Calu3 (cell line): Measurements from ENCODE around the gene CRK. TPM values are rescaled to one million over a fixed set of nuclear protein-coding genes. Genes with fewer than 3 reads are reported as not detected.
"Not testable (repeated sequence)": the region's sequence is repeated elsewhere in the genome, so short reads cannot be mapped to it uniquely, and the experiment has no call there.

Experiments used
- BruUV-seq: library from RNA; stranded (reverse); fragments of 400-500 nt; replicated peaks from 2 replicates; lab custom pipeline; 2021; lab: Mats Ljungman, UMichigan
- CTCF ChIA-PET: fragments of 300-600 bp; sonication (Branson Sonifier 250); formaldehyde crosslinking; loops from one replicate; lab custom pipeline; 2022; ENCODE audit warnings: antibody characterized with exemption; lab: Charles Lee
- DNase-seq: peaks from one replicate; pipeline ENCODE4 v3.0.0; 2022
- H3K27ac Mint-ChIP-seq: one replicate; pipeline ENCODE4 v1.8.0; 2022; ENCODE audit warnings: mixed read lengths; ENCODE audit not compliant: unreplicated experiment
- H3K27me3 Mint-ChIP-seq: one replicate; pipeline ENCODE4 v1.8.0; 2022; ENCODE audit warnings: mixed read lengths; ENCODE audit not compliant: unreplicated experiment
- H3K36me3 Mint-ChIP-seq: one replicate; pipeline ENCODE4 v1.8.0; 2022; ENCODE audit warnings: mild to moderate bottlenecking, moderate library complexity, mixed read lengths; ENCODE audit not compliant: insufficient read depth, unreplicated experiment
- H3K4me1 Mint-ChIP-seq: one replicate; pipeline ENCODE4 v1.8.0; 2022; ENCODE audit warnings: mild to moderate bottlenecking, low read depth, mixed read lengths; ENCODE audit not compliant: unreplicated experiment
- H3K4me3 Mint-ChIP-seq: one replicate; pipeline ENCODE4 v1.8.0; 2022; ENCODE audit warnings: mild to moderate bottlenecking, low read depth, moderate library complexity, mixed read lengths; ENCODE audit not compliant: unreplicated experiment
- H3K9me3 Mint-ChIP-seq: one replicate; pipeline ENCODE4 v1.8.0; 2022; ENCODE audit warnings: low read depth, mixed read lengths; ENCODE audit not compliant: unreplicated experiment
- CTCF ChIP-seq: fragments of 200-600 bp; IDR thresholded peaks from one replicate; pipeline ENCODE4 v1.8.0; 2022; ENCODE audit warnings: antibody characterized with exemption; ENCODE audit not compliant: unreplicated experiment
- intact Hi-C: fragments of 100-400 bp; cut with micrococcal nuclease; formaldehyde crosslinking; loops from one replicate; pipeline ENCODE4 v1.10.0; 2022; ENCODE audit not compliant: unreplicated experiment
- total RNA-seq: library from RNA; stranded (reverse); gene quantifications from 2 replicates; pipeline ENCODE4 v1.2.3, GENCODE V29; 2022

CRK gene
- total RNA-seq, 1 experiment from 2014 or later = 38.9 TPM

- H3K27ac Mint-ChIP-seq = no peak overlapping the region
- DNase-seq = no peak
- H3K9me3 Mint-ChIP-seq = no peaks in the 10 kb centered on the region
- BruUV-seq = no TSS peak
- no peak overlapping the region for H3K4me3 Mint-ChIP-seq
- TF ChIP-seq CTCF = no peak
- H3K36me3 Mint-ChIP-seq = peaks cover 36% of the 10 kb centered on the region
- H3K27me3 Mint-ChIP-seq = no peaks in the 10 kb centered on the region
- intact Hi-C loops = no loop called here
- CTCF ChIA-PET = no interaction called here
- H3K4me1 Mint-ChIP-seq = peaks cover 22% of the 10 kb centered on the region
These were observed 34.6 kb downstream of the CRK start for GRCh38 chr17:1421470-1421869.

- no peaks in the 10 kb centered on the region for H3K9me3 Mint-ChIP-seq
- H3K27ac Mint-ChIP-seq = no peak overlapping the region
- no peak for TF ChIP-seq CTCF
- BruUV-seq = TSS peak; percentile 40
- H3K4me1 Mint-ChIP-seq = peaks cover 22% of the 10 kb centered on the region
- H3K4me3 Mint-ChIP-seq = no peak overlapping the region
- DNase-seq = no peak
- CTCF ChIA-PET = no interaction called here
- intact Hi-C loops = no loop called here
- H3K36me3 Mint-ChIP-seq = peaks cover 35% of the 10 kb centered on the region
- H3K27me3 Mint-ChIP-seq = no peaks in the 10 kb centered on the region
These were observed 35.1 kb downstream of the CRK start for GRCh38 chr17:1420981-1421380.

- CTCF ChIA-PET = interaction anchor here (0.7 kb wide), 1 partner anchor 55 kb away, joined by 3 read pairs; no protein-coding TSS in a partner anchor
- TF ChIP-seq CTCF = no peak
- no peak overlapping the region for H3K4me3 Mint-ChIP-seq
- peaks cover 22% of the 10 kb centered on the region for H3K4me1 Mint-ChIP-seq
- H3K9me3 Mint-ChIP-seq = no peaks in the 10 kb centered on the region
- intact Hi-C loops = no loop called here
- DNase-seq = no peak
- BruUV-seq = no TSS peak
- peaks cover 32% of the 10 kb centered on the region for H3K36me3 Mint-ChIP-seq
- no peak overlapping the region for H3K27ac Mint-ChIP-seq
- no peaks in the 10 kb centered on the region for H3K27me3 Mint-ChIP-seq
These were observed 35.9 kb downstream of the CRK start for GRCh38 chr17:1420163-1420562.

- BruUV-seq, CTCF ChIA-PET, DNase-seq, H3K4me3 Mint-ChIP-seq, H3K27me3 Mint-ChIP-seq, H3K27ac Mint-ChIP-seq, H3K9me3 Mint-ChIP-seq, intact Hi-C loops: not testable (repeated sequence)
- H3K4me1 Mint-ChIP-seq = peaks cover 19% of the 10 kb centered on the region
- peaks cover 27% of the 10 kb centered on the region for H3K36me3 Mint-ChIP-seq
These were observed 37.6 kb downstream of the CRK start for GRCh38 chr17:1418476-1418875.

- Mint-ChIP-seq H3K4me1 (peaks cover 9% of the 10 kb centered on the region), H3K4me3 (no peak overlapping the region), H3K9me3 (no peaks in the 10 kb centered on the region), H3K27me3 (no peaks in the 10 kb centered on the region), H3K36me3 (peaks cover 19% of the 10 kb centered on the region), H3K27ac (no peak overlapping the region)
- BruUV-seq = no TSS peak
- DNase-seq = no peak
- intact Hi-C loops = no loop called here
- no peak for TF ChIP-seq CTCF
- CTCF ChIA-PET = no interaction called here
These were observed 39.6 kb downstream of the CRK start for GRCh38 chr17:1416414-1416813.
